Neural progenitor cell (in vitro differentiated cells): Measurements from ENCODE around the gene GIT1.

Experiments used
- EZH2 ChIP-seq: fragments of 200-600 bp; sonication (generic); IDR thresholded peaks from 2 replicates; pipeline ENCODE4 v1.6.1; 2017; ENCODE audit warnings: antibody characterized with exemption, mild to moderate bottlenecking, moderate library complexity
- EZH2phosphoT487 ChIP-seq: fragments of 200-600 bp; sonication (generic); IDR thresholded peaks from 2 replicates; pipeline ENCODE4 v1.6.1; 2017; ENCODE audit warnings: antibody characterized with exemption
- TF ChIP-seq, protein P1 (sequence below): fragments of 200-600 bp; sonication (generic); IDR thresholded peaks from 2 replicates; pipeline ENCODE4 v1.5.1; 2017; ENCODE audit warnings: antibody characterized with exemption, mild to moderate bottlenecking

DNA sequence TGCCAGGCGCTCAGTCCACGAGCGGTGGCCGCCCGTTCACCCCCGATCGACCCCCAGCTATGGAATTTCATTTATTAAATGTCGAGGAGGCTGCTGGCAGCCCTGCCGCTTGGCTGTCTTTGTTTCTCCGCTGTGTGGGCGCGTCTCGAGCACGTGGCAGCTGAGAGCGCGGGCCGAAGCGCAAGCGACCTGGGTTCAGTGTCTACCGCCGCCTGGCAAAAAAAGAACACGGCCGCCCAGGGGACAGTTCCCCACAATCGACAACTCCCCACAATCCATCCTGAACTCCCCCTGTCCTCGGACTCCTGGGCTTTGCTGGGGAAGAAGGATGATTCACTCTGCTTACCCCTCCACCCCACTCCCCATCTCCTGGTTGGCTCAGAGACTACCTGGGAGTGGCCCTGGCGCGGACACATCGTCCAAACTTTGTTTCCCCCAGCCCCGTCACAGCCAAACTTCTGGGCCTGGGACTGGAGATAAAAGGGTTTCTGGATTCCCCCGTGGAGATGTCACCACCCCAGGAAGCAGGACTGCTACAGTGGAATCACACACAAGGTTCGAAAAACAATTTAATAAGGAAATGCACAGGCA is 1.8 kb upstream of the GIT1 start:
- TF ChIP-seq, protein P1, sequence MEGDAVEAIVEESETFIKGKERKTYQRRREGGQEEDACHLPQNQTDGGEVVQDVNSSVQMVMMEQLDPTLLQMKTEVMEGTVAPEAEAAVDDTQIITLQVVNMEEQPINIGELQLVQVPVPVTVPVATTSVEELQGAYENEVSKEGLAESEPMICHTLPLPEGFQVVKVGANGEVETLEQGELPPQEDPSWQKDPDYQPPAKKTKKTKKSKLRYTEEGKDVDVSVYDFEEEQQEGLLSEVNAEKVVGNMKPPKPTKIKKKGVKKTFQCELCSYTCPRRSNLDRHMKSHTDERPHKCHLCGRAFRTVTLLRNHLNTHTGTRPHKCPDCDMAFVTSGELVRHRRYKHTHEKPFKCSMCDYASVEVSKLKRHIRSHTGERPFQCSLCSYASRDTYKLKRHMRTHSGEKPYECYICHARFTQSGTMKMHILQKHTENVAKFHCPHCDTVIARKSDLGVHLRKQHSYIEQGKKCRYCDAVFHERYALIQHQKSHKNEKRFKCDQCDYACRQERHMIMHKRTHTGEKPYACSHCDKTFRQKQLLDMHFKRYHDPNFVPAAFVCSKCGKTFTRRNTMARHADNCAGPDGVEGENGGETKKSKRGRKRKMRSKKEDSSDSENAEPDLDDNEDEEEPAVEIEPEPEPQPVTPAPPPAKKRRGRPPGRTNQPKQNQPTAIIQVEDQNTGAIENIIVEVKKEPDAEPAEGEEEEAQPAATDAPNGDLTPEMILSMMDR, result no peak
- TF ChIP-seq EZH2phosphoT487 (no peak), EZH2 (no peak)
